HK-2 (cell line): ENCODE measurements around the gene PCDHA11.
A peak's percentile ranks its signal among the peaks of the same experiment; 100 is the strongest.
"Not testable (repeated sequence)": the region's sequence is repeated elsewhere in the genome, so short reads cannot be mapped to it uniquely, and the experiment has no call there.

Experiments
- DNase-seq: peaks from one replicate; pipeline ENCODE4 v3.0.0-alpha.2; 2018; ENCODE audit not compliant: unreplicated experiment

PCDHA11 gene

GRCh38 chr5:140868721-140869554 lies at the start of gene PCDHA11:
Gene PCDHA11, plus strand, starts transcription at chr5:140868957. Its CDS starts 147 bp downstream, at chr5:140869104.
- DNase-seq = no peak

GRCh38 chr5:140821375-140822280 lies 47.1 kb upstream of the PCDHA11 start, which contains the start of gene PCDHA5:
Gene PCDHA5, plus strand, starts transcription at chr5:140821613.
- DNase-seq = peak; percentile 16

- no peak for DNase-seq
These were observed 46.5 kb upstream of the PCDHA11 start for GRCh38 chr5:140822281-140822629.

GRCh38 chr5:140822969-140823368 lies 45.8 kb upstream of the PCDHA11 start:
- not testable (repeated sequence) for DNase-seq

- no peak for DNase-seq
These were observed 45.3 kb upstream of the PCDHA11 start for GRCh38 chr5:140823475-140823874.

- DNase-seq = no peak
These were observed 40.9 kb upstream of the PCDHA11 start, which contains the start of gene PCDHA6 for GRCh38 chr5:140827704-140828361. Gene PCDHA6, plus strand, starts transcription at chr5:140827960. Its CDS starts 132 bp downstream, at chr5:140828092.

- no peak for DNase-seq
These were observed 40.4 kb upstream of the PCDHA11 start for GRCh38 chr5:140828362-140828737.

- DNase-seq = not testable (repeated sequence)
These were observed 39.0 kb upstream of the PCDHA11 start for GRCh38 chr5:140829511-140830501.

GRCh38 chr5:140833993-140834392 lies 34.8 kb upstream of the PCDHA11 start, which contains the start of gene PCDHA7:
Gene PCDHA7, plus strand, starts transcription at chr5:140834269. Its CDS starts 115 bp downstream, at chr5:140834384.
- DNase-seq = no peak

- DNase-seq = not testable (repeated sequence)
These were observed 34.2 kb upstream of the PCDHA11 start for GRCh38 chr5:140834439-140835008.

- DNase-seq = no peak
These were observed 32.9 kb upstream of the PCDHA11 start for GRCh38 chr5:140835622-140836510.

GRCh38 chr5:140840978-140841962 lies 27.5 kb upstream of the PCDHA11 start, which contains the start of gene PCDHA8:
Gene PCDHA8, plus strand, starts transcription at chr5:140841187. Its CDS starts 135 bp downstream, at chr5:140841322.
- DNase-seq = no peak

GRCh38 chr5:140842798-140843733 lies 25.7 kb upstream of the PCDHA11 start:
- no peak for DNase-seq

GRCh38 chr5:140848139-140849102 lies 20.3 kb upstream of the PCDHA11 start, which contains the start of gene PCDHA9:
Gene PCDHA9, plus strand, starts transcription at chr5:140848382. Its CDS starts 114 bp downstream, at chr5:140848496.
- DNase-seq = not testable (repeated sequence)
